Sigmoid colon (tissue), 7 donors: ENCODE measurements around the gene CFAP97. TPM values are rescaled to one million over a fixed set of nuclear protein-coding genes. Genes with fewer than 3 reads are reported as not detected.

Source experiments
- DNase-seq: peaks from one replicate; pipeline ENCODE4 v3.0.0-alpha.2; 2019
- H3K27ac ChIP-seq, 4 donors: fragments of 200-600 bp; sonication (generic); one replicate each; pipeline ENCODE4 v1.5.1; 2016 to 2019; ENCODE audit warnings: mild to moderate bottlenecking in 1 of 4
- H3K27me3 ChIP-seq, 3 donors: fragments of 200-600 bp; sonication (generic); one replicate each; pipeline ENCODE4 v1.5.1; 2019; ENCODE audit warnings: mild to moderate bottlenecking in 1 of 3
- H3K36me3 ChIP-seq, 4 donors: fragments of 200-600 bp; sonication (generic); one replicate each; pipeline ENCODE4 v1.5.1; 2016 to 2019
- H3K4me1 ChIP-seq, 4 donors: fragments of 200-600 bp; sonication (generic); one replicate each; pipeline ENCODE4 v1.5.1; 2017 to 2019
- H3K4me3 ChIP-seq, 4 donors: fragments of 200-600 bp; sonication (generic); one replicate each; pipeline ENCODE4 v1.5.1; 2017 to 2019; ENCODE audit warnings: mild to moderate bottlenecking in 2 of 4, moderate library complexity in 1 of 4
- H3K9me3 ChIP-seq, 4 donors: fragments of 200-600 bp in 3 of 4; sonication (generic) in 3 of 4; one replicate each; pipeline versions ENCODE4 v1.5.1 to v1.6.1; 2013 to 2019
- CTCF ChIP-seq, 4 experiments: fragments of 450-650 bp in 3 of 4; fragments of 200-600 bp in 1 of 4; IDR thresholded peaks; one replicate each; pipeline ENCODE4 v1.5.1; 2016 to 2019; ENCODE audit warnings: antibody characterized with exemption in 4 of 4, mild to moderate bottlenecking in 3 of 4, moderate library complexity in 2 of 4
- EP300 ChIP-seq, 4 donors: sonication (generic); formaldehyde crosslinking; IDR thresholded peaks; one replicate each; pipeline ENCODE4 v1.6.1; 2017; ENCODE audit warnings: antibody characterized with exemption in 4 of 4
- POLR2A ChIP-seq, 2 donors: fragments of 450-650 bp; IDR thresholded peaks; one replicate each; pipeline ENCODE4 v1.6.1; 2016; ENCODE audit warnings: antibody characterized with exemption in 2 of 2, mild to moderate bottlenecking in 2 of 2, moderate library complexity in 2 of 2
- POLR2AphosphoS5 ChIP-seq, 4 donors: sonication (generic); formaldehyde crosslinking; IDR thresholded peaks; one replicate each; pipeline ENCODE4 v1.6.1; 2017; ENCODE audit warnings: antibody characterized with exemption in 4 of 4
- WGBS, 2 donors: extraction: QIAGEN DNeasy Blood & Tissue Kit; methylation state at CpG; one replicate each; pipeline ENCODE4 v1.1.7; 2013; 5-methylcytosine and 5-hydroxymethylcytosine counted together
- intact Hi-C: fragments of 100-400 bp; cut with DNase I; formaldehyde crosslinking; loops from one replicate; pipeline ENCODE4 v1.15.1; 2023
- polyA plus RNA-seq, 3 donors: library from polyadenylated mRNA; stranded (reverse); fragments of 200-250 nt; gene quantifications; one replicate each; pipeline ENCODE4 v1.2.3, GENCODE V29; 2013
- total RNA-seq, 4 donors: library from RNA; depleted of rRNA; stranded (reverse); fragments of >200 nt; gene quantifications; one replicate each; pipeline ENCODE4 v1.1.0, GENCODE V29; 2016
- donor health status: healthy with polysubstance abuse.
- donor health status: Bipolar disorder and iron deficiency.
- donor health status: healthy.

CFAP97 gene
- total and polyA plus RNA-seq, 7 donors, result 4.4 to 46.4 (median 33.8) TPM

DNA sequence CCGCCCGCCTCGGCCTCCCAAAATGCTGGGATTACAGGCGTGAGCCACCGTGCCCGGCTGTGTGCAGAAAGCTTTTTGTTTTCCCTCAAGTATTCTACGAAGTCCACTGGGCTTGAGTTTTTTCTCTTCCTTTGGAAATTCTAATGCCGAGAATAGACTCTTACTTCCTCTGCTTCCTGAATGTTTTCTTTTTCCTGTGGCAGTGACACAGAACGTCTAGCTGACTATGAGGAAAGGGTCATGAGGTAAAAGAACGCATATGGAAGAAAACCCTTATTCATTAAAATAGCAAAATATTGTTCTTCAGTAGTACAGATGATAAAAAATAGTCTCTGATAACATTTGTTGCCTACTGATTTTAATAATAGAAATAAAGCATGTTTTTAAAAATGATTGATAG, 65.6 kb downstream of the CFAP97 start:
- Histone ChIP-seq H3K4me3 (no peak overlapping the region), H3K27me3 (no peaks in the 10 kb centered on the region), H3K27ac (no peak overlapping the region), H3K9me3 (no peaks in the 10 kb centered on the region), H3K36me3 (no peaks in the 10 kb centered on the region), H3K4me1 (peaks cover 0 to 9% (median 7%) of the 10 kb centered on the region in 4 donors)
- no peak for TF ChIP-seq POLR2A (IDR thresholded peaks at IDR 0.05)
- TF ChIP-seq CTCF (IDR thresholded peaks at IDR 0.05), result no peak
- TF ChIP-seq EP300 (IDR thresholded peaks at IDR 0.05), result no peak
- TF ChIP-seq POLR2AphosphoS5 (IDR thresholded peaks at IDR 0.05), result no peak
- intact Hi-C loops, result loop anchor here (10.0 kb wide), 1 partner anchor 393 kb away; no protein-coding TSS in a partner anchor
- no peak for DNase-seq
- WGBS, 2 donors, result 73 to 81% methylated on average over 10 of the region's 10 CpGs

- 86 to 87% methylated on average over 24 of the region's 24 CpGs for WGBS, 2 donors
- intact Hi-C loops, result loop anchor here (10.0 kb wide), 1 partner anchor 393 kb away; no protein-coding TSS in a partner anchor
- H3K27ac ChIP-seq, result no peak overlapping the region
- no peaks in the 10 kb centered on the region for H3K36me3 ChIP-seq
- no peaks in the 10 kb centered on the region for H3K27me3 ChIP-seq
- peaks cover 0 to 6% (median 4%) of the 10 kb centered on the region in 4 donors for H3K4me1 ChIP-seq
- H3K9me3 ChIP-seq, result no peaks in the 10 kb centered on the region
- TF ChIP-seq CTCF (IDR thresholded peaks at IDR 0.05), result no peak
- TF ChIP-seq POLR2AphosphoS5 (IDR thresholded peaks at IDR 0.05), result no peak
- TF ChIP-seq POLR2A (IDR thresholded peaks at IDR 0.05), result no peak
- no peak for TF ChIP-seq EP300 (IDR thresholded peaks at IDR 0.05)
- H3K4me3 ChIP-seq, result no peak overlapping the region
- no peak for DNase-seq
Observed at GRCh38 chr4:185137233-185137925, 66.4 kb downstream of the CFAP97 start.

GRCh38 chr4:185134307-185134869, 69.4 kb downstream of the CFAP97 start:
- WGBS, 2 donors, result 34 to 38% methylated on average over 3 of the region's 3 CpGs
- TF ChIP-seq CTCF (IDR thresholded peaks at IDR 0.05) (peak; percentile 53 to 71 (median 70)), POLR2AphosphoS5 (IDR thresholded peaks at IDR 0.05) (no peak)
- no peak overlapping the region for H3K27ac ChIP-seq

DNA sequence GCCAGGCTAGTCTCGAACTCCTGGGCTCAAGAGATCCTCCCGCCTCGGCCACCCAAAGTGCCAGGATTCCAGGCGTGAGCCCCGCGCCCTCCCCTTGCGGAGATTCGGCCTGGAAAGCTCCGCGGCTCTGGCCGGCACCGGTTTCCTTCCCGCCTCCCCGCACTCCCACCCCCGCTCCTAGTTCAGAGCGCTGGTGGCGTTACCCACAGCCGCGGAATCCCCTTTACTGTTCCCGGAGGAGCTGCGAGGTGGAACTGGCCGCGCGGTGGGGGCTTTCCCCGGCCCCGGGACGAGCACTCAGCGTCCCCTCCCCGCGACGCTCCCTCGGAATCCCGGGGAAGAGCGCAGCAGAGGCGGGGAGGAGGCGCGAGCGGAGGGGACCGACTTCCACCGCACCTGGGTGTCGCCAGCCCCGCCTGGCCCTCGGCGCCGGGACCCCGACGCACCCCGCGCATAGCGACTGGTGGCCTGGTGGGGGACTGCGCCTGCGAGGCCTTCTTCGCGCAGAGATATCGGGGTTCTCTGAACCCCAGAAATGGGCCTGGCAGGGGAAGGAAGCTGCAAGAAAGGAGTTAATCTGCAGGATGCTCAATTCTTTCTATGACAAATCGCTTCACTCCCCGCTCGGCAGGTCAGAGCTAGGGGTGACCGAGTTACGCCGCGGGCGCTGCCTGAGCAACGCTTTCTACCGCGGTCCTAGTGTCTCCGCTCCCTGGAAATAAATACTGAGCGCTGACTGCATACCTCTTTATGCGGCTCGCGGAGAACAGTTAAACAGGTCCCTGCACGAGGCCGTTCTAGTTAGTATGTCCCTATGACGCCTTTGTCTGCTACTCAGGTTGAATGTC, 75.3 kb downstream of the CFAP97 start:
- Histone ChIP-seq H3K27me3 (no peaks in the 10 kb centered on the region), H3K27ac (peak overlapping the region; percentile 11 to 89 (median 53)), H3K4me3 (peak overlapping the region; percentile 53 to 67 (median 58)), H3K9me3 (no peaks in the 10 kb centered on the region), H3K36me3 (no peaks in the 10 kb centered on the region), H3K4me1 (peaks cover 0 to 23% (median 14%) of the 10 kb centered on the region in 4 donors)
- TF ChIP-seq CTCF (IDR thresholded peaks at IDR 0.05), result no peak
- TF ChIP-seq POLR2AphosphoS5 (IDR thresholded peaks at IDR 0.05), result no peak
- no peak for TF ChIP-seq POLR2A (IDR thresholded peaks at IDR 0.05)
- TF ChIP-seq EP300 (IDR thresholded peaks at IDR 0.05), result no peak
- 1 to 2% methylated on average over 74 of the region's 74 CpGs for WGBS, 2 donors
- no peak for DNase-seq
- intact Hi-C loops, result no loop called here

More at GRCh38 chr4:185134307-185134869, 69.4 kb downstream of the CFAP97 start:
- Histone ChIP-seq H3K36me3 (no peaks in the 10 kb centered on the region), H3K4me1 (no peaks in the 10 kb centered on the region), H3K9me3 (no peaks in the 10 kb centered on the region), H3K4me3 (no peak overlapping the region), H3K27me3 (no peaks in the 10 kb centered on the region)
- intact Hi-C loops, result loop anchor here (1.0 to 10.0 kb wide), 2 partner anchors 95 to 390 kb away; no protein-coding TSS in a partner anchor
- no peak for DNase-seq
